ENCODE data around the gene XYLT1.
"Not testable (repeated sequence)": the region's sequence is repeated elsewhere in the genome, so short reads cannot be mapped to it uniquely, and the experiment has no call there.

XYLT1 gene

GRCh38 chr16:17414421-17414820 lies 56.3 kb downstream of the XYLT1 start:
- DNase-seq (ENCODE audit: low spot score), result peak; percentile 24
- no peak for TF ChIP-seq CTCF (IDR thresholded peaks at IDR 0.05; ENCODE audit: extremely low read depth, insufficient read depth, missing control alignments)
- in situ Hi-C loops (cut with MboI; ENCODE audit: low pct_unique_long_range_greater_than_20kb, low sequenced_read_pairs, unreplicated experiment), result no loop called here

GRCh38 chr16:17413508-17413907 lies 57.3 kb downstream of the XYLT1 start:
- DNase-seq (ENCODE audit: low spot score), result no peak
- in situ Hi-C loops (cut with MboI; ENCODE audit: low pct_unique_long_range_greater_than_20kb, low sequenced_read_pairs, unreplicated experiment), result no loop called here
- TF ChIP-seq CTCF (IDR thresholded peaks at IDR 0.05; ENCODE audit: extremely low read depth, insufficient read depth, missing control alignments), result no peak

- in situ Hi-C loops (cut with MboI; ENCODE audit: low pct_unique_long_range_greater_than_20kb, low sequenced_read_pairs, unreplicated experiment), result no loop called here
- no peak for DNase-seq (ENCODE audit: low spot score)
- TF ChIP-seq CTCF (IDR thresholded peaks at IDR 0.05; ENCODE audit: extremely low read depth, insufficient read depth, missing control alignments), result no peak
Measured at GRCh38 chr16:17412791-17413190, 58.0 kb downstream of the XYLT1 start.

GRCh38 chr16:17412221-17412620 lies 58.5 kb downstream of the XYLT1 start:
- in situ Hi-C loops (cut with MboI; ENCODE audit: low pct_unique_long_range_greater_than_20kb, low sequenced_read_pairs, unreplicated experiment), result no loop called here
- TF ChIP-seq CTCF (IDR thresholded peaks at IDR 0.05; ENCODE audit: extremely low read depth, insufficient read depth, missing control alignments), result no peak
- no peak for DNase-seq (ENCODE audit: low spot score)

GRCh38 chr16:17411263-17411662 lies 59.5 kb downstream of the XYLT1 start:
- TF ChIP-seq CTCF (IDR thresholded peaks at IDR 0.05; ENCODE audit: extremely low read depth, insufficient read depth, missing control alignments), result no peak
- no peak for DNase-seq (ENCODE audit: low spot score)
- in situ Hi-C loops (cut with MboI; ENCODE audit: low pct_unique_long_range_greater_than_20kb, low sequenced_read_pairs, unreplicated experiment), result no loop called here

- in situ Hi-C loops (cut with MboI; ENCODE audit: low pct_unique_long_range_greater_than_20kb, low sequenced_read_pairs, unreplicated experiment); DNase-seq (ENCODE audit: low spot score): not testable (repeated sequence)
Measured at GRCh38 chr16:17410316-17410715, 60.4 kb downstream of the XYLT1 start.

GRCh38 chr16:17409894-17410293 lies 60.9 kb downstream of the XYLT1 start:
- in situ Hi-C loops (cut with MboI; ENCODE audit: low pct_unique_long_range_greater_than_20kb, low sequenced_read_pairs, unreplicated experiment), result no loop called here
- DNase-seq (ENCODE audit: low spot score), result no peak
- no peak for TF ChIP-seq CTCF (IDR thresholded peaks at IDR 0.05; ENCODE audit: extremely low read depth, insufficient read depth, missing control alignments)

Measured in GM13977 (cell line).